Liver (tissue), 9 donors: Measurements from ENCODE around the gene C14orf119. TPM values are rescaled to one million over a fixed set of nuclear protein-coding genes. Genes with fewer than 3 reads are reported as not detected.

Experiments
- DNase-seq: peaks from one replicate; pipeline ENCODE4 v3.0.0-alpha.2; 2017; ENCODE audit warnings: low spot score
- H3K27ac ChIP-seq, 2 donors: one replicate each; pipeline ENCODE4 v1.7.0; 2013; ENCODE audit warnings: inconsistent platforms in 2 of 2, low read length in 2 of 2, control low read depth in 1 of 2, low read depth in 1 of 2, mild to moderate bottlenecking in 1 of 2
- H3K27me3 ChIP-seq, 4 donors: one replicate each; pipeline versions ENCODE4 v1.6.1 to v1.7.0; 2013; ENCODE audit warnings: low read length in 3 of 4, inconsistent platforms in 1 of 4, mild to moderate bottlenecking in 1 of 4, moderate library complexity in 1 of 4; ENCODE audit not compliant: control insufficient read depth in 4 of 4, insufficient read depth in 4 of 4
- H3K36me3 ChIP-seq, 4 donors: one replicate each; pipeline versions ENCODE4 v1.6.1 to v1.7.0; 2013; ENCODE audit warnings: low read length in 3 of 4, mild to moderate bottlenecking in 3 of 4, low read depth in 1 of 4, moderate library complexity in 1 of 4; ENCODE audit not compliant: control insufficient read depth in 4 of 4, insufficient read depth in 3 of 4
- H3K4me1 ChIP-seq, 4 donors: one replicate each; pipeline versions ENCODE4 v1.6.1 to v1.7.0; 2013; ENCODE audit warnings: low read length in 3 of 4, mild to moderate bottlenecking in 3 of 4, moderate library complexity in 1 of 4; ENCODE audit not compliant: control insufficient read depth in 4 of 4, insufficient read depth in 4 of 4
- H3K4me3 ChIP-seq, 3 donors: one replicate each; pipeline versions ENCODE4 v1.6.1 to v1.7.0; 2013; ENCODE audit warnings: low read length in 3 of 3, control low read depth in 1 of 3, low read depth in 1 of 3, mild to moderate bottlenecking in 1 of 3
- H3K9ac ChIP-seq, 2 donors: one replicate each; pipeline ENCODE4 v1.7.0; 2013; ENCODE audit warnings: low read length in 2 of 2, mild to moderate bottlenecking in 2 of 2, moderate library complexity in 2 of 2, control low read depth in 1 of 2, low read depth in 1 of 2
- H3K9me3 ChIP-seq, 4 donors: one replicate each; pipeline versions ENCODE4 v1.6.1 to v1.7.0; 2013; ENCODE audit warnings: low read length in 3 of 4; ENCODE audit not compliant: control insufficient read depth in 4 of 4
- ATF3 ChIP-seq: IDR thresholded peaks from 2 replicates; pipeline ENCODE4 v1.6.1; 2016; ENCODE audit warnings: antibody characterized with exemption
- CTCF ChIP-seq: fragments of 150-350 bp; IDR thresholded peaks from 2 replicates; pipeline ENCODE4 v1.5.1; 2017; ENCODE audit warnings: improper control_type of control experiment, low read depth, low read length; ENCODE audit not compliant: missing input control
- EGR1 ChIP-seq, 2 donors: IDR thresholded peaks; 2 replicates each; pipeline ENCODE4 v1.6.1; 2016 to 2018; ENCODE audit warnings: antibody characterized with exemption in 2 of 2, low read depth in 2 of 2
- FOXA1 ChIP-seq: IDR thresholded peaks from 2 replicates; pipeline ENCODE4 v1.6.1; 2016; ENCODE audit warnings: antibody characterized with exemption
- GABPA ChIP-seq, 2 donors: IDR thresholded peaks in 1 of 2; conservative IDR thresholded peaks in 1 of 2; 2 replicates each; pipeline ENCODE4 v1.6.1; 2016; ENCODE audit warnings: antibody characterized with exemption in 2 of 2, mild to moderate bottlenecking in 1 of 2, moderate library complexity in 1 of 2
- HNF4A ChIP-seq, 2 donors: conservative IDR thresholded peaks; 2 replicates each; pipeline ENCODE4 v1.6.1; 2016; ENCODE audit warnings: antibody characterized with exemption in 2 of 2, mild to moderate bottlenecking in 2 of 2
- HNF4G ChIP-seq: IDR thresholded peaks from 2 replicates; pipeline ENCODE4 v1.6.1; 2016; ENCODE audit warnings: antibody characterized with exemption
- JUND ChIP-seq, 2 donors: IDR thresholded peaks; 2 replicates each; pipeline ENCODE4 v1.6.1; 2016; ENCODE audit warnings: antibody characterized with exemption in 2 of 2
- MAX ChIP-seq: IDR thresholded peaks from 2 replicates; pipeline ENCODE4 v1.6.1; 2016; ENCODE audit warnings: antibody characterized with exemption
- NR2F2 ChIP-seq: IDR thresholded peaks from 2 replicates; pipeline ENCODE4 v1.6.1; 2016; ENCODE audit warnings: antibody characterized with exemption
- RAD21 ChIP-seq, 2 donors: IDR thresholded peaks; 2 replicates each; pipeline ENCODE4 v1.6.1; 2016; ENCODE audit warnings: antibody characterized with exemption in 2 of 2, mild to moderate bottlenecking in 2 of 2
- RXRA ChIP-seq, 2 donors: IDR thresholded peaks; 2 replicates each; pipeline ENCODE4 v1.6.1; 2017 to 2018; ENCODE audit warnings: antibody characterized with exemption in 2 of 2, mild to moderate bottlenecking in 1 of 2
- SP1 ChIP-seq: IDR thresholded peaks from 2 replicates; pipeline ENCODE4 v1.6.1; 2018; ENCODE audit warnings: antibody characterized with exemption, mild to moderate bottlenecking
- TAF1 ChIP-seq: conservative IDR thresholded peaks from 2 replicates; pipeline ENCODE4 v1.6.1; 2016; ENCODE audit warnings: antibody characterized with exemption, mild to moderate bottlenecking
- WGBS: extraction: QIAGEN DNeasy Blood & Tissue Kit; methylation state at CpG from one replicate; pipeline ENCODE4 v1.1.7; 2013; 5-methylcytosine and 5-hydroxymethylcytosine counted together
- polyA plus RNA-seq, 2 donors: library from polyadenylated mRNA; stranded (reverse) in 1 of 2; unstranded in 1 of 2; fragments of 200-250 nt in 1 of 2; fragments of >200 nt in 1 of 2; fragmentation: Nextera tagmentation in 1 of 2; extraction: Ambion mirVana in 1 of 2; gene quantifications; one replicate each; pipeline versions ENCODE4 v1.2.1 to v1.2.3, GENCODE V29; 2013 to 2015
- total RNA-seq, 2 donors: library from RNA; depleted of rRNA; stranded (reverse); fragments of >200 nt; gene quantifications; one replicate each; pipeline ENCODE4 v1.2.3, GENCODE V29; 2014
- donor health status: healthy.
- donor health status: healthy.
- donor health status: healthy.
- donor health status: healthy.
- donor health status: healthy.

Gene C14orf119
- total and polyA plus RNA-seq, 4 donors, result 9.0 to 27.1 (median 17.7) TPM

GRCh38 chr14:23056956-23057756 is 38.1 kb upstream of the C14orf119 start, which contains the start of gene CDH24:
Gene CDH24 (minus strand): TSS chr14:23057520. CDS start chr14:23055733, 1,787 bp downstream.
- TF ChIP-seq SP1, result no peak
- no peak for TF ChIP-seq RAD21 (IDR thresholded peaks at IDR 0.05)
- TF ChIP-seq GABPA (IDR thresholded peaks at IDR 0.05 in 1 of 2, conservative IDR thresholded peaks at IDR 0.05 in 1 of 2), result no peak
- TF ChIP-seq CTCF, result no peak
- TF ChIP-seq HNF4G, result no peak
- TF ChIP-seq TAF1, result no peak
- no peak for TF ChIP-seq JUND (IDR thresholded peaks at IDR 0.05)
- TF ChIP-seq HNF4A (conservative IDR thresholded peaks at IDR 0.05), result no peak
- TF ChIP-seq FOXA1, result no peak
- no peak for TF ChIP-seq MAX
- TF ChIP-seq RXRA (IDR thresholded peaks at IDR 0.05), result no peak
- TF ChIP-seq NR2F2, result no peak
- no peak for TF ChIP-seq ATF3
- no peaks in the 10 kb centered on the region for H3K9me3 ChIP-seq
- WGBS, result 3% methylated on average over 73 of the region's 73 CpGs
- peak; percentile 71 for DNase-seq
- peaks cover 13 to 26% (median 18%) of the 10 kb centered on the region in 4 donors for H3K36me3 ChIP-seq
- peak within 1 kb of the TSS in 1 of 2 donors; percentile 48 for H3K9ac ChIP-seq
- H3K27me3 ChIP-seq, result no peaks in the 10 kb centered on the region
- peaks cover 4 to 17% (median 13%) of the 10 kb centered on the region in 4 donors for H3K4me1 ChIP-seq
- peak within 1 kb of the TSS; percentile 36 to 77 (median 62) for H3K4me3 ChIP-seq
- no peak within 1 kb of the TSS for H3K27ac ChIP-seq

GRCh38 chr14:23057757-23058653 is 37.3 kb upstream of the C14orf119 start:
- peak; percentile 94 for DNase-seq
- WGBS, result under 1% methylated on average over 51 of the region's 51 CpGs
- TF ChIP-seq CTCF, result peak; percentile 90
- TF ChIP-seq HNF4G, result no peak
- TF ChIP-seq EGR1 (IDR thresholded peaks at IDR 0.05; ENCODE audit: low read depth in 2 of 2), result no peak
- TF ChIP-seq RAD21 (IDR thresholded peaks at IDR 0.05), result peak; percentile 86 to 90
- Histone ChIP-seq H3K9me3 (no peaks in the 10 kb centered on the region), H3K36me3 (peaks cover 15 to 34% (median 26%) of the 10 kb centered on the region in 4 donors), H3K4me1 (peaks cover 4 to 17% (median 13%) of the 10 kb centered on the region in 4 donors), H3K4me3 (peak overlapping the region; percentile 36 to 77 (median 62)), H3K9ac (peak overlapping the region in 1 of 2 donors; percentile 48), H3K27ac (no peak overlapping the region), H3K27me3 (no peaks in the 10 kb centered on the region)
